ENCODE measurements around the gene SNCAIP. TPM values are rescaled to one million over a fixed set of nuclear protein-coding genes. Genes with fewer than 3 reads are reported as not detected.
A peak's percentile ranks its signal among the peaks of the same experiment; 100 is the strongest.
"Not testable (repeated sequence)": the region's sequence is repeated elsewhere in the genome, so short reads cannot be mapped to it uniquely, and the experiment has no call there.

The SNCAIP gene
- total RNA-seq, 4 donors from 2014 or later, result 11.5 to 36.3 (median 15.2) TPM

- TF ChIP-seq CTCF (IDR thresholded peaks at IDR 0.05), result no peak
- ATAC-seq (ENCODE audit: low FRiP score) (no peak), DNase-seq (ENCODE audit: low spot score) (no peak)
Measured at GRCh38 chr5:122339591-122339990, 27.6 kb downstream of the SNCAIP start.

- no peak for ATAC-seq (ENCODE audit: low FRiP score)
- no peak for DNase-seq (ENCODE audit: low spot score)
- no peak for TF ChIP-seq CTCF (IDR thresholded peaks at IDR 0.05)
Measured at GRCh38 chr5:122341087-122341486, 29.1 kb downstream of the SNCAIP start.

- ATAC-seq (ENCODE audit: low FRiP score), result no peak
- TF ChIP-seq CTCF (IDR thresholded peaks at IDR 0.05), result no peak
- no peak for DNase-seq (ENCODE audit: low spot score)
Measured at GRCh38 chr5:122342256-122342655, 30.2 kb downstream of the SNCAIP start.

DNA sequence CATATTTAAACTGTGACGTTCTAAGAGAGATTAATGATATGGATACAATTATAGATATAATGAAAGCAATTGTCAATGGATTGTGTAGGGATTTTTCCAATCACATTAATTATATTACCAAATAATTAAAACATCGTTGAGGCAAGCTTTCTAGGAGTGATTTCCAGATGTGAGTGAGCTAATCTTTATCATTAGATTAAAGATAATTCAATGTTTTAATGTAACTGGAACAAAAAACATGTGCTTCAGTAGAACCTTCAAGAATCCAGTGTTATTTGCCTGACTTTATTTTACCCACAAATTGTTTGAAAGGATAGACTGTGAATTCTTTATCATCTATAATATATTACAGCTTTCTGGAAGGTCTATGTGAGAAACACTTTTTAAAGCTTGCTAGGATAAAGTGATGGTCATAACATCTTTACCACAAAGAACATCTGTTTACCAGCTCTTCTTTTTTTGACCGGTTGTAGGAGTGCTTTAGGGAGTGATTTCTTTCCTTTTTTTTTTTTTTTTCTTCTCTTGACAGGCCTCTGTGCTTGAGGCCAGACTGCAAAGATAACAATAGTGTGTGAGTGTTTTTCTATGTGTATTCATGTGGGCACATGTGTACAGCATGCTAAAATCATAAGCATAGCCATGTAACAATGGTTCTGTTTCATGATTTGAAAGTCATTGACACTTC, 35.0 kb downstream of the SNCAIP start:
- DNase-seq (ENCODE audit: low spot score) (no peak), ATAC-seq (ENCODE audit: low FRiP score) (no peak)
- TF ChIP-seq CTCF (IDR thresholded peaks at IDR 0.05), result no peak

GRCh38 chr5:122350496-122350895, 38.5 kb downstream of the SNCAIP start:
- DNase-seq (ENCODE audit: low spot score) (no peak), ATAC-seq (ENCODE audit: low FRiP score) (no peak)
- TF ChIP-seq CTCF (IDR thresholded peaks at IDR 0.05), result no peak

DNA sequence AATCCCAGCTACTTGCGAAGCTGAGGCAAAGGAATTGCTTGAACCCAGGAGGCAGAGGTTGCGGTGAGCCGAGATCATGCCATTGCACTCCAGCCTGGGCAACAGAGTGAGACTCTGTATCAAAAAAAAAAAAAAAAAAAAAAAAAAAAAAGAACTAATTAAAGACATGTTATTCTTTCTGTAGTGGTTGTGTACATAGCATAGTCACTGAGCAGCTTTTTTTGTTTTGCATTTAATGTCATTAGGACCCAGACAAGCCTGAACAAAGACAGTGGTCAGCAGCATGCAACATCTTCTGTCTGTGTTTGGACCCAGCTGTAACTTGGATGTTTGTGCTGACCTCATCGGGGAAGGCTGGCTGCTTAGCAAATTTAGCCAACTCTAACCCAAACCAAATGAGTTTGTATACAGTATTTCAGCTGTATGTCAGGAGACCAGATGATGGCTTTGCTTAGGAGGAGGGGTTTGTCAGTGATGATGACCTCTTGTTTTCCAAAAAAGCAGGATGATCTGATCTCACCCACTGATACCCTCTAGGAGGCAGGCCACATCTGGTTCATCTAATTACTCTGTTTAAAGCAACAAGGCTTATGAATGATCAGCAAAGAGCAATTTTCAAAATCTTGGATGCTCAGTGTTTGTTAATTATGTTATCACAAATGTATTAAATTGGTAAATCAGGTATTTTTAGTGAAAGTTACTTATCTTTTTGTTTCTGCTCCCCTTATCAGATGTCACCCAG, 39.5 kb downstream of the SNCAIP start:
- ATAC-seq (ENCODE audit: low FRiP score) (no peak), DNase-seq (ENCODE audit: low spot score) (no peak)
- no peak for TF ChIP-seq CTCF (IDR thresholded peaks at IDR 0.05)

DNA sequence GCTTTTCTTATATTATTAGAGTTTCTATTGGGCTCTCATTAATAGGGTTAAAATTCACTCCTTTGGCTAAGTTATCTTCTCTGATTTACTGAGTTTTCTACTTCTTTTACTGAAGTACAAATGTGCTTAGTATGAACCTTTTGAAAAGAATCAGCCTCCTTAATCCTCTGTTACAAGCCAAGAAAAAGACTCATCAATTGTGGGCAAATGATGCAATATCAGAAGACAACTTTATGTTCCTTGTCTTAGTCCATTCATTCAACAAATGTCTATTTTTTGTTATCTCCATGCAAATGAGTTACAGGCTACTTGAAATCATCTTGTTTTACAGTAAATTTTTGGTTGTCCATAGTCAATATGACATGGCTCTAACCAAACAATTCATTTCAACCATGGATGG, 40.3 kb downstream of the SNCAIP start:
- ATAC-seq (ENCODE audit: low FRiP score), result peak; percentile 62

DNA sequence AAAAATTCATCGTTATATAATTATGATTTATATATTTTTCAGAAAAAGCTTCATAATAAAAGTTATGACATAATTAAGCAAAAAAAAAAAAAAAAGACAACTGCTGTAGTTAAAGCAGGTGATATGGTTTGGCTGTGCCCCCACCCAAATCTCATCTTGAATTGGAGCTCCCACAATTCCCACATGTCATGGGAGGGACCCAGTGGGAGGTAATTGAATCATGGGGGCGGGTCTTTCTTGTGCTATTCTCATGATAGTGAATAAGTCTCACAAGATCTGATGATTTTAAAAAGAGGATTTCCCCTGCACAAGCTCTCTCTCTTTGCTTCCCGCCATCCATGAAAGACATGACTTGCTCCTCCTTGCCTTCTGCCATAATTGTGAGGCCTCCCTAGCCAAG, 41.3 kb downstream of the SNCAIP start:
- not testable (repeated sequence) for DNase-seq (ENCODE audit: low spot score); ATAC-seq (ENCODE audit: low FRiP score)

More for the DNA sequence above, 40.3 kb downstream of the SNCAIP start:
- DNase-seq (ENCODE audit: low spot score), result no peak
- TF ChIP-seq CTCF (IDR thresholded peaks at IDR 0.05), result no peak

Data from omental fat pad (tissue), 4 donors.